ENCODE measurements around the gene RNGTT.

RNGTT gene

DNA sequence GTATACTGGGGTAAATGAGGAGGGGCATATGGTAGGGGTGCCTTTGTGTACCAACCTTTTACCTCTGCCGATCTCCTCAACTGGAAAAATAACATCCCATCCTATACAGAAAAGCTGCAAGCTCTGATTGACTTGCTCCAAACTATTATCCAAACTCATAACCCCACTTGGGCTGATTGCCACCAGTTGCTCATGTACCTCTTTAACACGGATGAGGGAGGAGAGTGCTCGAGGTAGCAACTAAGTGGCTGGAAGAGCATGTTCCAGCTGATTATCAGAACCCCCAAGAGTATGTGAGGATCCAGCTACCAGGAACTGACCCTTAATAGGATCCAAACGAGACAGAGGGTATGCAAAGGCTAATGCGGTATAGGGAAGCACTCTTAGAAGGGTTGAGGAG is 299.6 kb downstream of the RNGTT start:
- DNase-seq (ENCODE audit: low spot score), result no peak

DNA sequence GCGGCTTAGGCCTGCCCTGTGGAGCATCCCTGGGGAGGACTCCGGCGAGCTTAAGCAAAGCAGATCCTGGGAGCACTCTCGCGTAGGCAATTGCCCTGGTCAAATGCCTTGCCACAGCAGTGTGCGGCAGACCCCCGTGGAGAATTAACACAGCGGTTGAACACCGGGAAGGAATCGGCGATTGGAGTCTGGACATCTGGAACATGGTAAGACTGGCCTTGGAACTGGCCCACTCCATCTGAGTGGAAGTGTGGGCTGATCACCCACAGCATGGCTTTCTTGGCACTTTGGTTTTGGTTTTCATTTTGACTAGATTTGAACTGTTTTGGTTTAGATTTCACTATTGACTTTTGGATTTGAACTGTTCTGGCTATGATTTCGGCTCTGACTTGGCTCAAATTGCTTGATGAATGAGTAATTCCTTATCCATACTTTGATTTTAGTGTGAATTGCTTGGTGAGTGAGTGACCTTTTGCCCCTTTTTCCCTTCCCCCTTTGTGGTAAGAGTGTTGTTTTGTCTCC is 300.7 kb downstream of the RNGTT start:
- DNase-seq (ENCODE audit: low spot score), result no peak

DNA sequence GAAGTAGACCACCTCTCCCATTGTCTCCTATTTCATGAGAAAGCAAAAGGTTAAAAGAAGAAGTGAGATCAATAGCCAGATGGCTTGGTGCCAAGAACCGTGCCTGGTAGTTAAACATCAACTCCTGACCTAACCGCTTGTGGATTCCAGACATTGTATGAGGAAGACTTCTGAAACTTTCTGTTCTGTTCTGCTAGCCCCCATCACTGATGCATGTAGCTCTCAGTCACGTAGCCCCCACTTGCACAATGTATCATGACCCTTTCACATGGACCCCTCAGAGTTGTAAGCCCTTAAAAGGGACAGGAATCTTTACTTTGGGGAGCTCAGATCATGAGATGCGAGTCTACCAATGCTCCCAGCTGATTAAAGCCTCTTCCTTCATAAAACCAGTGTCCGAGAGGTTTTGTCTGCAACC is 301.2 kb downstream of the RNGTT start:
- DNase-seq (ENCODE audit: low spot score), result no peak

DNA sequence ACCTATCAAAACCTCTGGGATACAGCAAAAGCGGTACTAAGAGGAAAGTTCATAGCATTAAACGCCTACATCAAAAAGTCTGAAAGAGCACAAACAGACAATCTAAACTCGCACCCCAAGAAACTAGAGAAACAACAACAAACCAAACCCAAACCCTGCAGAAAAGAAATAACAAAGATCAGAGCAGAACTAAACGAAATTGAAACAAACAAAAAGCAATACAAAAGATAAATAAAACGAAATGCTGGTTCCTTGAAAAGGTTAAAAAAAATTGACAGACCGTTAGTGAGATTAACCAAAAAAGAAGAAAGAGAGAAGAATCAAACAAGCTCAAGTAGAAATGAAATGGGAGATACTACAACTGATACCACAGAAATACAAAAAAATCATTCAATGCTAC is 302.3 kb downstream of the RNGTT start:
- no peak for DNase-seq (ENCODE audit: low spot score)

DNA sequence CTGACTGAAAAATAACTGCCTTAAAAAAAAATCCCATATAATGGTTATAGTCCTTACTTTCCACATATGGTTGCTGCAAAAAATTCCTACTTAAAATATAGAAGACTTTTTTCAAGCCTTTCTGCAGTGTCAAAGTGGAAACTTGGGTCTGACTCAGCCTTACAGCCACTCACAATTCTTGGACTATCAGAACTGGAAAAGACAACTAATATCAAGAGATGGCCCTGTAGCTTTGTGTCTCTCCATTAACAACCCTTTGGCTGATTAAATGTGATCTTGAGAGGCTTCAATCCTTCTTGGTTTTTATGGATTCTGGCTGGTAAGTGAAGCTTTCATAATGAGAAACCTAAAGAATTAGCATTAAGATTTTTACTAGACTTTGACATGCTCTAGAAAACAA is 307.8 kb downstream of the RNGTT start:
- no peak for DNase-seq (ENCODE audit: low spot score)

DNA sequence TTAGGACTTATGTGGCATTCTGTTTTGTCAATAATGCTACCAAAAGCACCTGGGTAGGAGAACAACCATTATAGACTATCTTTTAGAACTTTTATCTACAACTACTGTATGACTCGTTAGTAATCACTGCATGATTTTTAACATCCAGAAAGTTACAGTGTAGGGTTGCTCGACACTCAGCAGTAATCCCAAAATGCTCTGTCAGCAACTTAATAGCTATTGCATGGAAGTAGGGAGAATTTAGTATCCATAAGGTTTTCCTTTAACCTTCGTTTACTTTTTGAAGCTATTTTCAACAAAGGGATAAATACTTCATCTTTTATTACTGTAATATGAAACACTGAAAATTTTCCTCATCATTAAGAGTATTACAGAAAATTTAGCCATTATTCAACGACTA is 309.5 kb downstream of the RNGTT start:
- no peak for DNase-seq (ENCODE audit: low spot score)

DNA sequence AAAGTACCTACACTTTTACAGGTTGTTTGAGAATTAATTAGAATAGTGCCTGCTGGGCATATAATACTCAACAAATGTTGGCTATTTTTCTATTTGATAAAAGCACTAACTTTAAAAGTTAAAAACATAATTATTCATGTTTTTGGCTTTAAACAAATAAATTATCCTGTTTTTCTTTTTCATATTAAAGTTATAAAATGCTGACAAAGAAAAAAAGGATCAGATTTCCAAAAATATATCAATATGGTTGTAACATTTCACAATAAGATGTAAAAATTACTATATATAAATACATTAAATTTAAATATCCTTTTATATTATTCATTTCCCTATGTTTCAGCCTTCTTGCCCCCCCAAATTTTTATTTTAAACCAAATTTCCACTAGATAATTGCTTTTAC is 312.0 kb downstream of the RNGTT start:
- no peak for DNase-seq (ENCODE audit: low spot score)

DNA sequence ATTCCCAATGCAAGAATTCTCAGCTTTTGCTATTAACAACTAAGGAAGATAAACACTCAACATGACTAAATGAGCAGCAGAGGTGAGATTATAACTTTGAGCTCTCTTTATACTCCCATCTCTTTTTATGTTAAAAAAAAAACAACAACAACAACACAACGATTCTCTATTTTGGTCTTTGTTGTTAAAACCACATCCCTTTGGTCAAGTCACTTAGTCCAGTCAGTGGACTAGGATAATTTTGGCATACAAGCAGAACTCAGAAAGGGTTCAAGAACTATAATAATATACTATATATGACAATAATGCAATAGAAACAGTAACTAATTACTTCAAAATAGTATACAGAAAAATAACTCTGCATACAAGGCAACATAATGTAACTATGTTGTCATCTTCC is 312.4 kb downstream of the RNGTT start:
- DNase-seq (ENCODE audit: low spot score), result no peak

DNA sequence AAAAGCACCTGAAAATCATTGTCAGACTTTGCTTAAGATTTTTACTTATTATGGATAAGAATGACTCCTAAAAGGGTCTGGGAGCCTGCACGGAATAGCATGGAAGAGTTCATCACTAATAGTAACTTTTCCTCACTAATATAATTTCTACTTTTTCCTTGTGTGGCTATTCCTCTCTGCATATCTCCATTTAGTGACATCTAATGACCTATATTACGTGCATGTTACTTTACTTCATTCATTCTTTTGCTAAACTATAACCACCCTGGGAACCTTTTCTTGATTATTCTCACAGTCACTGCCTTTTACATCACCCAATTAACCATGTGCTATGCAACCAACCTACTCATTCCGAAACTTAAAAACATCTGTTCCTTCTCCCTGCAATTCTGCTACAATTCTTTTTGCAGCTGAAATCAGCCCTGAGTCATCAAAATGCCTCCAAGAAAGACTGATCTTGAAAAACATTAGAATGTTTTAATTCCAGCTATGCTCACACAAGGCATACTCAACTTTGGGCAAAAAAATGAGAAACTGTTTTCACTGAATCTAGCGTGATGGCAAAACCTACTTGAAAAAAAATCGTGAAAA is 313.3 kb downstream of the RNGTT start:
- DNase-seq (ENCODE audit: low spot score), result no peak

DNA sequence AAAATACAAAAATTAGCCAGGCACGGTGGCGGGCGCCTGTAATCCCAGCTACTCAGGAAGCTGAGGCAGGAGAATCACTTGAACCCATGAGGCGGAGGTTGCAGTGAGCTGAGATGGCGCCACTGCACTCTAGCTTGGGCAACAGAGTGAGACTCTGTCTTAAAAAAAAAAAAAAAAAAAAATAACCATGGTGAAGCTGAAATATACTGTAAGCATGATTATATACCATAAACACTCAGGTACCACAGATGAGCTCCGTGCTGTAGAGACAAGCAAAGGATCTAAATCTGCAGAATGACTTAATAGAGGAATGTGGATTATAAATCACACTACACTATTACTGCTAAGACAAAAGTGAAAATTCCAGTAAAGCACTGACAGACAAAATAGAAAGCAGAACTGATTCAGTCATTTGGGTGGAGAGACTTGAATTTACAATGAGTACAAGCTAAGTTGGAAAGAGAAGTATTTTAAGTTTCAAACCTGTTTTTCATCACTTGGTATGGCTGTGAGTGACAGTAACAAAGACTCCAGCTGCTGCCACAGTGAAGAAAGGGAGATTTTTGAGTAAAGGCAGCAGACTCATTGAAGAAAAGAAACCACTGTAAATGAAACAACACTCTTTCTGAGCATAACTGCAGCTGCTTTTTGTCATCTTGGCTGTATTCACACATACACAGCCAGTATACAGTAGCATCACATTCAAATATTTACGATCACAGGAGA is 322.1 kb downstream of the RNGTT start:
- no peak for DNase-seq (ENCODE audit: low spot score)

DNA sequence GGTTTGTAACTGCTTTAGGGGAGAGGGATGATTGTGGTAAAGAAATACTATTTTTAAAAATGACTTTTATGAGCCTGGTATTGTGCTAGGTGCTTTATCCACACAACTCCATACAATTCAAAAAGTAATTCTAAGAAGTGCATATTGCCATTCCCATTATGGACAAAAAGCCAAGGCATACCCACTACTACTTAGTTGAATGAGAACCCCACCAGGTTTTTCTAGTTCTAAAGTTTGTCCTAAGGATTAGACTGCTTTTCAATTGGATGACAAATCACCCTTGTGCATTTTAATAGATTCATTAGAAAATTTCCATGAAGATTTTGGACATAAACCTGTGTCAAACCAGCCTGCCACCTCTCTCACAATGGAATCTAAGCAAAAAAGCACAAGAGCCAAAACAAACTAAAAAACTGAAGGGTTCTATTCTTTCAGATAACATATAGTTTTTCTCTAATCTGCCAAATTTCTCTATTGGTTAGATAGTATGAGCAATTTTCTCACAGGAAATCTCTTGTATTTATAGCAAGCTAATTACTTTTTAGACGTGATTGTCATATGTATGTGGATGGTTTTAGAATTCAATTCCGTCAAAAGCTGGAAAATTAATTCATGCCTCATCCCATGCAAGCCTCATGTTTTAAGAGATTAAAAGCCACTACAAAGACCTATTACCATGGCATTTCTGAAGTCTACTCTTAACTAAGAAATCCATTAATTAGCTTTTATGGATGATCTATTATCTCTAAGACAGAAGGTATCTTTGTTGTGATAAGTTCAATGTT is 325.5 kb downstream of the RNGTT start:
- DNase-seq (ENCODE audit: low spot score), result no peak

DNA sequence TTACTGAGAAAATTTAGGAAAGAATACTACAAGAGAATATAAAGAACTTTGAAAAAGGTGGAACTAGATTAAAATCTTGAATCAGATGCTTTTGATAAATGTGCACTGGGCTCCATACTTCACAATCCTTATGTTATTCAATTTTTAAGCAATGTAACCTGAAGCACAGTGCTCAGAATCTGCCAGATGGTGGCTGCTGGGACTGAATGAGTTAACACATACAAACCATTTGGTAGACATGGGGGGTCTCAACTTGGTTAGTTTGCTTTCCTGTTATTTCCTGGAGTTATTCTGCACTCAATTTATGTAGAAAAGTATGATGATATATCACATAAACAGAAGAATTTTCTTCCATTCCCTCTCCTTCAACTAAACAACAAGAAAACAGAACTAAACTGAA is 326.5 kb downstream of the RNGTT start:
- DNase-seq (ENCODE audit: low spot score), result no peak

DNA sequence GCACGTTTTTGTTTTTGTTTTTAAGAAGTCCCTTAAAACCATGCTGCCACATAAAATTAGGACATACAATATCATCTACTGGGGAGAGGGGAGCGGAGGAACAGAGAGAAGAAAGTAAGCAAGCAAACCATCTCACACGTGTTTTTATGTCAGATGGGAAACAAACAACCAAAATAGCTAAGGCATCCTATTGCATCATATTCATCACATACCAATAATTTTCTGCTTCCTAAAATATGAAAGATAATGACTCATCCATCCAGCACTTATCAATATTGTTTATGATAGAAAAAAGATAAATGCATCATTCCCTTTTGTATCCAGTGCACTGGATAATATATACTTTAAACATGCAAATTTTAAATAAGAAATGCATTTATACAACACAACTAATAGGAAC is 329.6 kb downstream of the RNGTT start:
- no peak for DNase-seq (ENCODE audit: low spot score)

DNA sequence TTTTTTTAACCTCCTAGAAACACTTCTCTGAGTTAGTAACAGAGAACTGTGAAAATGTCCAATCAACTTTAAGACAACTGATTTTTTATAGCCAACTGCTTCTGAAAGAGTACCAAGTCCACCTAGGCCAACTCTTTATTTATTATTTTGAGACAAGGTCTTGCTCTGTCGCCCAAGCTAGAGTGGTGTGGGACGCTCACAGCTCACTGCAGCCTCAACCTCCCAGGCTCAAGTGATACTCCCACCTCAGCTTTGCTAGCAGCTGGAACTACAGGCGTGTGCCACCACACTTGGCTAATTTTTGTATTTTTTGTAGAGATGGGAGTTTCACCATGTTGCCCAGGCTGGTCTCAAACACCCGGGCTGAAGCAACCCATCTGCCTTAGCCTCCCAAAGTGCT is 331.6 kb downstream of the RNGTT start:
- no peak for DNase-seq (ENCODE audit: low spot score)

DNA sequence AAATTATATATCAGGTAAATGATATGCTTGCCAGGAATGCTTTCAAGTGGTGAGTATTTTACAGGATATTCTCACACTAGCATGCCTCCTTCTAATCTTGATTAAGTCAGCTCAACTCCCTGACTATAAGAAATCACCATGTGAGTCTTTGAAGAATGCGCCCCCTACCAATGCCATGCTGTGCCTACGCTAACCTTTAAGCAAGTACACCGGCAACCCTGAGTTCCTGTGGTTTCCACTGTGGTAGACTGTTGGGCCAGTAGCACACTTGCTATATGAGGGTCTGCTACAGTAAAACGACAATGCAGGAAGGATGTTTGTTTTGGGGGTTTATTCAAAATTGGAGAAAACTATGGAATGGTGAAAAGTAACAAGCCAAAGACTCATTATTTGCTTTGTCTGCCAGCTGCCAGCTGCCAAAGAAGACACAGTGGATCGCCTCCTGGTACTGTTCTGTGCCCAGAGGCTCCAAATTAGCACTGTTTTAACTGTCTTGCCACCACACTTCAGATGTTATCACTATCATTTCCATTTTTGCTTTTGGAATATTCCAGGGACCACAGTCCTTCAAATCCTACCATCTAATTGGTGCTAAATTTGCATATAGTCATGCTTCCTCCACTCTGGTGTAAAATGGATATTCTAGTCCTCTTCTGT is 333.5 kb downstream of the RNGTT start:
- DNase-seq (ENCODE audit: low spot score), result peak; percentile 6

DNA sequence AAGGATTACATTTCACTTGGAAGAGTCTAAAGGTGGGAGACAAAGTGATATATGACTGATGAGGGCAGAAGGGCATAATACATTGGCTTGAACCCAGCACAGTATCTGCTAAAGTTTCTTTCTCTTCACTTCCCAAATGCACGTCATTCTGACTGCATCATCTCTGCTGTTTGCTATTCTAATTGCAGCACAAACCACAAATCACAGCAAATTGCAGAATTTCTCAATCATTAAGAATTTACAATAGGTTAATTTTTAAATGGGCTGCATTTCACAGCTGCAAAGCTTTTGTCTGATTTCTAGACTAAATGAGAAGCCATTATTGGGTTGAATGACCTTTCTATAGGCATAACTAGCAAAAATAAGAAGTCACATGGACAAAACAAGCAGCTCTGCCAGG is 337.0 kb downstream of the RNGTT start:
- no peak for DNase-seq (ENCODE audit: low spot score)

DNA sequence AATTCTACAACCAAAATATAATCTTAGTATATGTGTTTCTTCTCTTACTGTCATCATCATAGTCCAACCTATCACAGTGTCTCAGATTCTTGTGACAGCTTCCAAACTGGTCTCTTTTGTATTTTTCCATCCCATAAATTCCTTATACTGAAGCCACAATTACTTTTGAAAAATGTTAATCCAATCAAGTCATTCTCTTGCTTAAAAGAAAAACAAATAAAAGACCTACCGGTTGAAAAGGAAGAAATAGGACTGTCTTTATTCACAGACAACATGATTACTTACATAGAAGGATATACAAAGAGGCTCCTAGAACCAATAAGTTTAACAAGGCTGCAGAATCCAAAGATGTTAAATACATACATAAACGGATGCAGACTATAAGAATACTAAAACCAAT is 339.9 kb downstream of the RNGTT start:
- DNase-seq (ENCODE audit: low spot score), result no peak

DNA sequence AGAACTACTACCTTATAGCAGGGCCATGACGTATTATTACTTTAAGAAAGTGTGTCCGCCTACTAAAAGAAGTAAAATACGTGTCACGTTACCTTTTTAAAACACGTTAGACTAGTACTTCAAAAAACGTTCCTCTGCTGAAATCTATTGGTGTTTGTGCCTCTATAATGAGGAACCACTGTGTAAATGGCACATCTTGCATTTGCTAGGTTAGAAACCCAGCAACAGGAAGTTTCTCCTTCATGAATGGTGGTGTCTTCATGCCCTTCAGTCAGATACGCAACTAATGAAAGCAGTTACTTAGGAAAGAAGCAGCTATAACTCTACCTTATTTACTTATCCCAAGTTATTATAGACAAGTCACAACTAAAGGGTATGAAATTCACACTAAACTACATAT is 343.5 kb downstream of the RNGTT start:
- DNase-seq (ENCODE audit: low spot score), result no peak

DNA sequence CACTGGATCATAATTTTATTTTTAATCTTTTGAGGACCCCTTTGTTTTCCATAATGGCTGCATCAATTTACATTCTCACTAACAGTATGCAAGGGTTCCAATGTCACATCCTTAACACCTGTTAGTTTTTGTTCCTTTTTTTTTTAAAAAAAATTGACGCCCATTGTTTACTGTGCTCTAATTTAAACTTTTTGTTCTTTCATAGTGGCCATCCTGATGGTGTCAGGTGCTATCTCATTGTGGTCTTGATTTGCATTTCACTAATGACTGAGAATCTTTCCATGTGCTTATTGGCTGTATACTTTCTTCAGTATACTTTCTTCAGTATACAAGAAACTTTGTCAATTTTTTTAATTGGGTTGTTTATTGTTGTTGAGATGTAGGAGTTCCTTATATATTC is 347.0 kb downstream of the RNGTT start:
- DNase-seq (ENCODE audit: low spot score), result no peak

DNA sequence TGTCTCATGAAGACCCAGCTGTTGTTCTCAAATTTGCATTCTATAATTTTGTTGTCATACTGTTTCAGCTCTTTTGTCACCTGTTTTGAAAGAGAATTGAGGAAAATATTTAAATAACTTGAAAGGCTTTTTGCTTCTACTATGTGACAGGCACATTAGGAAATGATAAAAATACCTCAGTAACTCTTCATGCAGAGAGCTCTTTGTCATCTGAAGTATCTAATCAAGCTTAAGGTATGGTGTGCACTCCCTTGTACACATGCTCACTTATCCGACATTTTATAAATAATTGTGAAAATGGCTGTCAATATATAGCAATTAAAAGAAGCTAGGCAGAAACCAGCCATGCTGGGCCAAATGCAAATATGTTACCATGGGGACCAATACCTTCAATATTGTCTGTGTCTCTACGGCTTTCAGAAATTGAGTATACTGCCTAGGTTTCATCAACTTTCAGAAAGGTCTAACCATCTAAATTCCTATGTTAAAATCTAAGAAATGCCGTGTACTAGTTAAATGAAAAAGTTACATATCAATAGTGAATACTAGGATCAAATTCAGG is 349.0 kb downstream of the RNGTT start:
- no peak for DNase-seq (ENCODE audit: low spot score)

DNA sequence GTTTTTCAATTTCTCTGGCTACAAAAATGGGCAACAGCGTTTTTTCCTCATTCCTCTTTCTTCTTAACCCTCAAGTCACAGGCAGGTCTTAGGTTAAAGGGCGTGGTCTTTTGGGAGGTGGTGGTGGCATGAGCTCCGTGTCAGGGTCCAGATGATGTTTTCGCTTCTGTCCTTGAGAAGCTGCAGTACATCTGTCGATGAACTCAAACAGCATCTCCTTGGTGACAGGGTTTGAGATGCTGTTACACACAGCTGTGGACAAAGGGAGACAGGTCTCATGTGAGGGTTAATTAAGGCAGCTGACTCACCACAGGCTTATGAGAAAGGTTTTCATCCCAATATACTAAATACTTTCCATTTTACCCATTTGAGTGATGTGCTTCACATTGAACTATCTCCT is 350.8 kb downstream of the RNGTT start:
- no peak for DNase-seq (ENCODE audit: low spot score)

DNA sequence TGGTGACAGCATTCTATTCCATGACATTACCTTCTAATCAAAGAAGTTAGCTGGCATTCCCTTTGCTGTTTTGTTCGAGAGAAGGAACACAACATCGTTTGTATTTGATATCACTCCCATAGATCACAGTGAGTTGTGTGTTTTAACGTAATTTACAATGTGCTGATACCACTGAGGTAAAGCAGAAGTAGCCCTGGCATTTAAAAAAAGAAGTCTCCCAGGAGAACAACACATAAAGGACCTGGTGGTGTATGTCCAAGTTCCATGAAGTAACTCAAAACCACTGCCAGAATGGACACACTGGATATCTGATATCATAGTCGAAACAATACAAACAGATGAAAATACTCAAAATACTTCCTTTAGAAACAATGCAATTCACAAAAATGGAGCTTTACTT is 351.7 kb downstream of the RNGTT start:
- peak; percentile 61 for DNase-seq (ENCODE audit: low spot score)
